K562 treated with DMSO at 1 percent for 48 hours (cell line): ENCODE measurements around the gene ATCAY. TPM values are rescaled to one million over a fixed set of nuclear protein-coding genes. Genes with fewer than 3 reads are reported as not detected.

Experiments used
- total RNA-seq: library from RNA; unstranded; fragments of 300-600 nt; gene quantifications from 2 replicates; pipeline ENCODE4 v1.2.3, GENCODE V29; 2022; ENCODE audit warnings: low replicate concordance; ENCODE audit errors: extremely low read depth

The ATCAY gene, protein sequence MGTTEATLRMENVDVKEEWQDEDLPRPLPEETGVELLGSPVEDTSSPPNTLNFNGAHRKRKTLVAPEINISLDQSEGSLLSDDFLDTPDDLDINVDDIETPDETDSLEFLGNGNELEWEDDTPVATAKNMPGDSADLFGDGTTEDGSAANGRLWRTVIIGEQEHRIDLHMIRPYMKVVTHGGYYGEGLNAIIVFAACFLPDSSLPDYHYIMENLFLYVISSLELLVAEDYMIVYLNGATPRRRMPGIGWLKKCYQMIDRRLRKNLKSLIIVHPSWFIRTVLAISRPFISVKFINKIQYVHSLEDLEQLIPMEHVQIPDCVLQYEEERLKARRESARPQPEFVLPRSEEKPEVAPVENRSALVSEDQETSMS
- total RNA-seq, result not detected in 2 replicates

DNA sequence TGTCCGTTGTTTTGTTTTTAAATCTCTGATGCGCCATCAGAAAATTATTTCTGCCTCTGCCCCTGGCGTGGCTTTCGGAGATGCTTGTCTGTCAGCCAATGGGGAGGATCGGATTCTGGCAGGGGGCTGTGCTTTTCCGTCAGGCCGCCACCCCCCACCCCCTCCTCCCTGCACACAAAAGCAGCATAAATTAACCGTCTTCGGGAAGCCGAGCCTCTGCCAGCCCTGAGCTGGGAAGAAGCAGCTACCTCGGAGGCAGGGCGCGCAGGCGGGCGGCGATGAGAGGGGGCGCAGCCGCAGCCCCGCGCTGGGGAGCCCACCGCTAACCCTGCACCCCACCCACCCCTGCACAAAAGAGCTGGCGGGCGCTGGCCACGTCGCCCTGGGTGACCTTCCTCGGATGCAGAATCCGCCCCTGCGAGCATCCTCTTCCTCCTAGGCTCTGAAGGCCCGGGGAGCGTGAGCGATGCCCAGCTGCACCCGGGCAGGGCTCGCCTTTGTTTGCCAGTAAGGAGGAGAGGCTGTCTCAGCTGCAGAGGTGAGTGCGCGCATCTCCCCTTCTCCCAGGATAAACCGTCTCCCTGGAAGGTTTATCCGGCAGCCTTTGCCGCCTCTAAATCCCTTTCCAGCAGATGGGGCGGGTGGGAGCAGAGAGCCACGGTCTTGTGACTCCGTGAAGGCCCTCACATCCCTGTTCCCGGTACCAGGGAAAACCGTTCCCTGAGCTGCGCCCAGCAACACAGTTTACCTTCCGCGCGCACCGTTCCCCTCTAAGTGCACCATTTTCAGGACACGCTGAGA, at the start of gene ATCAY:
ATCAY (plus strand) TSS at position 215 of the 801 bp plus-strand sequence. CDS start 5,083 bp downstream, outside the sequence.

DNA sequence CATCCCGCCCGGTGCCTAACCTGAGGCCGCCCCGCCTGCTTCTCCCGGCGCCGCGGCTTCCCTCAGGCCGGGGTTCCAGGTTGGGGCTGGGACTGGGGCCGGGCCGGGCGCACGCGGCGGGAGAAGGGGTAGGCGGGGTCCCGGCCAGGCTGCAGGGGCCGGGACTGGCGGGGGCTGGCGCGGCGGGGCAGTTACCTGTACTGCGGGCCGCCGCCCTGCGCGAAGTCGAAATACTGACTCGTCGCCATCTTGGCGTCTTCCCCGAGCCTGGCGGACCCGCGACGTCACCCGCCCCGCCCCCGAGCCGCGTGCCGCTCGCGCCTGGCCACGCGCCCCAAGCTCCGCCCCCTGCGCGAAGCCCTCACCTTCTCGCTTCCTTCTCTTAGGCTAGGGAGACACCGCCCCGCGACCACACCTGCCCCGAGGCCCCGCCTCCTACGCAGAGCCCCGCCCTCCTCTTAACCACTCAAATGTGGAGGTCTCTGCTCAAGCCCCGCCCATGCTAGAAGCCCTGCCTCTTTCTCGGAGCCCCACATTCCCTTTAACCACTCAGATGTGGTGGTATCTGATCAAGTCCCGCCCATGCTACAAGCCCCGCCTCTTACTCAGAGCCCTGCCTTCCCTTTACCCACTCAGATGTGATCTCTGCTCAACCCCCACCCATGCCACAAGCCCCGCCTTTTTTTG, 11.6 kb upstream of the ATCAY start, which contains the start of gene ZFR2:
ZFR2 (minus strand) TSS at position 269 of the 687 bp plus-strand sequence; CDS start at position 248, 21 bp downstream.

DNA sequence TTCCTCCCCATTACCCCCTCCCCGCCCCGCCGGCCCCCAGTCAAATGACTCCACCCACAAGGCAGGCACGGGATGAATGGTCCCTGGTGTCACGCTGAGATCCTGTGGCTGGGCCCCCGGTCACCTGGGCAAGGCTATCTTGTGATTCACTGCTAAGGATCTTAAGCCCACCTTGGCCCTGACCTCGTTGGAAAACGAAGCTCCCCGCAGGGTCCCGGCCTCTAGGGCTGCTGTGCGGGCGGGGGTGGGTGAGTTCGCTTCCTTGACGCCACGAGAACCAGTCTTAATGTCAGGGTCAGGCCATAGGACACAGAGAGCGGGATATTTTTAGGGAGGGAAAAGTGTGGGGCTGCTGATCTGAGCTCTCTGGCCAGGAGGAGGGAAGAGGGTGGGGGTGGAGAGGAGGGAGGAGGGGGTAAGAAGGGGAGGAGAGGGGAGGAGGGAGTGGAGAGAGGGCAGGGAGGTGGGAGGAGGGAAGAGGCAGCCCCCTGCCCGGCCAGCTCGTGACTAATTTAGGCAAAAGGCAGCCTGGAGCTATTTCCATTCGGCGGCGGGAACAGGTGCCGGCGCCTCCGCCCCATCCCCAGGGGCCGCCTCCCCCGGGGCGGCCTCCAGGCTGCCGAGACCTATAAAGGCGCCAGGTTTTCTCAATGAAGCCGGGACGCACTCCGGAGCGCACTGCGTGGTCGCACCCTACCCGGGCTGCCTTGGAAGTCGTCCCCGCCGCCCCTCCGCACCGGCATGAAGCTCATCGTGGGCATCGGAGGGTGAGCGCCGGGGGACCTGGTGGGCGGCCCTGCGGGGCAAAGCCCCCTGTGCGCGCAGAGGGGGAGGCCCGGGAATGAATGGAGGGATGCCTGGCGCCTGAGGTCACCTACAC, 52.7 kb downstream of the ATCAY start, which contains the start of gene NMRK2:
NMRK2 (plus strand) TSS at position 139 of the 880 bp plus-strand sequence; CDS start at position 742, 603 bp downstream.

DNA sequence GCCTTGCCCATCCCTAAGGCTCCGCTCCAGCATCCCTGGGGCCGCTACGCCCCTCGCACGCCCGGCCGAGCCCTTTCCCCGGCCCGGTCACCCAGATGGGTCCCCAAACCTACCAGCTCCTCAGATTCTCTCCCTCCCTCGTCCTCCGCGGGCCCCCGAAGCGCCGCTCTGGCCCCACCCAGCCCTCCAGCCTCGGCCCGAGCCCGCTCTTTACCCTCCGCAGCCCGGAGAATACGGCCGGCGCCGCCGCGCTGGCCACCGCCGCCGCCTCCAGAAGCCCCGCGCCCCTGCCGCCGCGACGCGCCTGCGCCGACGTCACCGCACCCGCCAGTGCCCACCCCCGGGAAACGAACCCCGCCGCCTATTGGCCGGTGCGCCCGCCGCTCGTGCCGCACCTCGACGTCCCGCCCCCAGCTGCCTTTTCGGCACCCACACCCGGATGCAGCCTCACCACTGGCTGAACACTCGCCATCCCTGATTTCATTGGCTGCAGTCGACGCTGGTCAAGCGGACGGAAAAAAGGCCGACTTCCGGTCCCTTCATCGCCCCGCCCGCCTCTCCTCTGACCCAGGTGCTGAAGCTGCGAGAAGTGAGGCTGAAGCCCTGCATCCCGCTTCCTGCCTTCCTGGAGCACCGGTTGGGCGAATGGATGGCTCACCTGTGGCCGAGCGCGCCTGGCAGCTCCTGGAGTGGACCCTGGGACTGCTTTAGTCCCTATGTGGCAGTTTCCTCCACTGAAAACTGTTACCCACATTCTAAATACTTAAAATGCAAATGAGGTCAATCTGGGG, 90.5 kb downstream of the ATCAY start, which contains the start of gene DAPK3:
DAPK3 (minus strand) TSS at position 292 of the 791 bp plus-strand sequence. CDS start 1,364 bp downstream, outside the sequence.

Other genes starting within 250 kb of the ATCAY start
- gene PIP5K1C, start 180.2 kb upstream of the ATCAY start, total RNA-seq, result not detected in 2 replicates
- not detected in 2 replicates for gene TJP3, start 172.3 kb upstream of the ATCAY start, total RNA-seq
- gene APBA3, start 119.0 kb upstream of the ATCAY start, total RNA-seq, result not detected in 2 replicates
- gene MRPL54, start 118.0 kb upstream of the ATCAY start, total RNA-seq, result not detected in 2 replicates
- gene RAX2, start 108.5 kb upstream of the ATCAY start, total RNA-seq, result not detected in 2 replicates
- not detected in 2 replicates for gene MATK, start 94.3 kb upstream of the ATCAY start, total RNA-seq
- gene ZFR2, start 11.6 kb upstream of the ATCAY start, total RNA-seq, result not detected in 2 replicates
- gene NMRK2, start 52.4 kb downstream of the ATCAY start, total RNA-seq, result not detected in 2 replicates
- not detected in 2 replicates for gene DAPK3, start 90.4 kb downstream of the ATCAY start, total RNA-seq
- 2,701 and 3,320 TPM in 2 replicates for gene EEF2, start 104.8 kb downstream of the ATCAY start, total RNA-seq
- gene PIAS4, start 127.1 kb downstream of the ATCAY start, total RNA-seq, result not detected in 2 replicates
- not detected in 2 replicates for gene ZBTB7A, start 186.2 kb downstream of the ATCAY start, total RNA-seq
- not detected in 2 replicates for gene MAP2K2, start 243.4 kb downstream of the ATCAY start, total RNA-seq